GM13977 (cell line): ENCODE data around the gene TMEM117.
A peak's percentile ranks its signal among the peaks of the same experiment; 100 is the strongest.
"Not testable (repeated sequence)": the region's sequence is repeated elsewhere in the genome, so short reads cannot be mapped to it uniquely, and the experiment has no call there.

Experiments
- DNase-seq: peaks from one replicate; pipeline ENCODE4 v3.0.0; 2012; ENCODE audit warnings: low spot score
- in situ Hi-C: fragments of 300-500 bp; cut with MboI; formaldehyde crosslinking; loops from one replicate; pipeline ENCODE4 v1.12.0; 2022; ENCODE audit warnings: low sequenced_read_pairs, low pct_unique_long_range_greater_than_20kb, mixed read lengths, inconsistent platforms; ENCODE audit not compliant: unreplicated experiment
- TF ChIP-seq, protein P1 (sequence below): IDR thresholded peaks from 2 replicates; pipeline ENCODE4 v1.5.1; 2012; ENCODE audit warnings: mild to moderate bottlenecking, control low read depth; ENCODE audit not compliant: insufficient read depth; ENCODE audit errors: extremely low read depth, missing control alignments

The TMEM117 gene

DNA sequence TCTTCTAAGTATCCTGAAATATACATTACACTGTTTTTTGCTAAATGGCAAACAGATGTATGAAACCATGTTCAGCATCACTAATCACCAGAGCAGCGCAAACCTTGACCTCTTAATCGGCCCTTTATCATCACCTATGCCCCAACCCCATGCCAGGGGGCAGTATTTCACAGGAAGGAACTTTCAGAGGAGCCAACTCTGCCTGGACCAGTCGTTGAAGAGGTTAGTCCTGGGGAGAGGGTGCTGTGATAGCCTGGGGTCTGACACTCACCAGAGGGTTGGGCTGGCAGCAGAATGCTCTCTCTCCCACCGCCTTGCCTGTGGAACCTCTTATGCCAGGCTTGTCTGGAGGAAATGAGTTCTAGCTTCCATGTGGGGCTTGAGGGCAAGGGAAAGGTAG is 411.7 kb downstream of the TMEM117 start:
- in situ Hi-C loops, result no loop called here
- TF ChIP-seq, protein P1, sequence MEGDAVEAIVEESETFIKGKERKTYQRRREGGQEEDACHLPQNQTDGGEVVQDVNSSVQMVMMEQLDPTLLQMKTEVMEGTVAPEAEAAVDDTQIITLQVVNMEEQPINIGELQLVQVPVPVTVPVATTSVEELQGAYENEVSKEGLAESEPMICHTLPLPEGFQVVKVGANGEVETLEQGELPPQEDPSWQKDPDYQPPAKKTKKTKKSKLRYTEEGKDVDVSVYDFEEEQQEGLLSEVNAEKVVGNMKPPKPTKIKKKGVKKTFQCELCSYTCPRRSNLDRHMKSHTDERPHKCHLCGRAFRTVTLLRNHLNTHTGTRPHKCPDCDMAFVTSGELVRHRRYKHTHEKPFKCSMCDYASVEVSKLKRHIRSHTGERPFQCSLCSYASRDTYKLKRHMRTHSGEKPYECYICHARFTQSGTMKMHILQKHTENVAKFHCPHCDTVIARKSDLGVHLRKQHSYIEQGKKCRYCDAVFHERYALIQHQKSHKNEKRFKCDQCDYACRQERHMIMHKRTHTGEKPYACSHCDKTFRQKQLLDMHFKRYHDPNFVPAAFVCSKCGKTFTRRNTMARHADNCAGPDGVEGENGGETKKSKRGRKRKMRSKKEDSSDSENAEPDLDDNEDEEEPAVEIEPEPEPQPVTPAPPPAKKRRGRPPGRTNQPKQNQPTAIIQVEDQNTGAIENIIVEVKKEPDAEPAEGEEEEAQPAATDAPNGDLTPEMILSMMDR, result peak; percentile 7
- DNase-seq, result no peak

DNA sequence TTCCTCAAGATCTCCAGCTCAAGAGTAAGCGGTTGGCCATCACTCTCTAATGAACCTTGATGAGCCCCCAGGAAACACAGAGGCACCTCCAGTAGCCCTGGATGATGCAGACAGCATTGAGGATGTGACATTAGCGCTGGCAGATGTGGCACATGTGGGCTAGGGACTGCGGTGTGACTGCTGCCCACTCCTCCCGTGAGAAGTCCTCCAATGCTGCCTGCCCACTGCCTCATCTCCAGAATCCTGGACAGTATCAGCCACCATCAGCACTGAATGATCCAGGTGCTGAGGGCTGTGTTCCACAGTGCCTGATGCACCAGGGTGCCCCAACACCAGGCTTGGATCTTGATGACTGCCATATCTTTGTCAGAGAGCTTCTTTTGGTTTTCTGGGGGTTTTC is 412.6 kb downstream of the TMEM117 start:
- in situ Hi-C loops, result no loop called here
- TF ChIP-seq, protein P1, result no peak
- no peak for DNase-seq

DNA sequence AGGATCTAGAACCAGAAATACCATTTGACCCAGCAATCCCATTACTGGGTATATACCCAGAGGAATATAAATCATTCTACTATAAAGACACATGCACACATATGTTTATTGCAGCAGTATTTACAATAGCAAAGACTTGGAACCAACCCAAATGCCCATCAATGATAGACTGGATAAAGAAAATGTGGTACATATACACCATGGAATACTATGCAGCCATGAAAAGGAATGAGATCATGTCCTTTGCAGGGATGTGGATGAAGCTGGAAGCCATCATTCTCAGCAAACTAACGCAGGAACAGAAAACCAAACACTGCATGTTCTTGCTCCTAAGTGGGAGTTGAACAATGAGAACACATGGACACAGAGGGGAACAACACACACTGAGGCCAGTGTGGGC is 414.6 kb downstream of the TMEM117 start:
- DNase-seq, in situ Hi-C loops: not testable (repeated sequence)

DNA sequence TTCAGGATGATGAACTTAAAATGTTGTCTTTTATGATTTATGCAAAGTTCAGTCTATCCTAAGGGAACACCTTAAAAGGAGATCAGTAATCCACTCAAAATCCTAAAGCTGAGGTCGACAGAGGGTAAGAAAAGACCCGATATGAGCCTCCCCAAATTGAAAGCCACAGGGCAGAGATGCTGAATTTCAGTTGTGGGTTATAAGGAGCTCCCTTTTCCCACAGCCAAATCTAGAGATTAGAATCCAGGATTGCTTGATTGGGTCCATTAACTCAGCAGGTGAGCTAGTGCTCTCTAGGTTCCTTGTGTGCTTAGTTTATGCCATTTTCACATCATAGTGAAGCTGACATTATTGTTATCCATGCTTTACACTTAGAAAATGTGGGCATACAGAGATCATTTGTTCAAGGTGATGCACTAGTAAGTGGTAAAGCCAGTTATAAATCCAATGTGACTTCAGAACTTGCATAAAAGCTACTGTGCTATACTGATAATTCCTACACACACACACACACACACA is 417.5 kb downstream of the TMEM117 start:
- TF ChIP-seq, protein P1, result no peak
- in situ Hi-C loops, result no loop called here
- no peak for DNase-seq

DNA sequence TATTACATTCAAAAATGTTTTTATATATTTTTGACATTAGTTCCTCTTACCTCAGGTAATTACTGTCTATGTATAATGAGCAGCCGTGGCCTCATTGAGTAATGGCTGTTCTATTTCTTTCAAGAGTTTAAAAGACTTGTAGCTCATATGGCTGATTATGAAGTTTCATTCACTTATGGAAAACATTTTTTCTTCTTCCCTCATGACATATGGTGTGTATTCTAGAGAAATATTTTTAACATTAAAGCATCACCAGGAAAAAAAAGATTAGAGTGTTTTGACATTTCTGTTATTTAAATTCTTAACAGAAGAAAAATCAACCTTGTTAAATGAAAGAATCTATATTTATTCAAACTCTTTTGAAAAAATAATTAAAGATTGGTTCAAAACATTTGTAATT is 422.4 kb downstream of the TMEM117 start:
- DNase-seq, result no peak
- in situ Hi-C loops, result no loop called here
- TF ChIP-seq, protein P1, result no peak

DNA sequence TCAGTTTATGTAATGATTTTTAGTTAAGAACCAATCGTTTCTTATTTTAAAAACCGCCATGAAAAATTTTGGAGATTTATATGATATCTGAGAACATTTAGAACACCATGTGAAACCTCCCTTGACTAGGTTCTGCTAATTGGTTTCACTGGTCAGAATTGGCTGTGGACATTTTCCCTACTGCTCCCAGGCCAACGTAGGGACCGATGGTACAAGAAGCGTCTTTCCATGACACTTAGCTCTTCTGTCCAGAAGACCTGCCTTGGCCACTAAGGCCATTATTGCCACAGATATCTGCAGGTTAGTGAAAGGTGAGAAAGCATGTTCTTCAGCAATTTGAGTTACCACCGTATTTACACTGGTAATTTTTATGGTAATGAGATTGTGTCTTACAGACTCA is 424.0 kb downstream of the TMEM117 start:
- no peak for DNase-seq
- in situ Hi-C loops, result no loop called here
- TF ChIP-seq, protein P1, result no peak

DNA sequence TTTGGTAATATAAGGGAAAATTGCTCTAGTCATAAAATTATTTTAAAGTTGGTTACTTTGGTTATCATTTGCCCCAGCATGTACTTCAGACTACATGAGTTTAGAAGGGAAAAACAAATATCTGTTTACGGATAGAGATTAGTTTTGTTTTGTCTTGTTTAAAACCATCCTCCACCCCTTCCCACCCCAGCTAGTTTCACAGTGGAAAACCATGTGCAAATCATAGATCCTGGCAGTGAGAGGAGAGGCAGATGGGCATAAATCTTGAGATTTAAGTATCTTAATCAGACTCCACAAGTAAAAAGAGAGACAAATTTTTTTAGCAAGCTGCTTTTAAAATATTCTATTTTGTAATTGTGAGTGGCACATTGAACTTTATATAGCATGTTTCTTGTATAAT is 424.7 kb downstream of the TMEM117 start:
- TF ChIP-seq, protein P1, result no peak
- in situ Hi-C loops, result no loop called here
- no peak for DNase-seq
